ENCODE data around the gene CD226. TPM values are rescaled to one million over a fixed set of nuclear protein-coding genes. Genes with fewer than 3 reads are reported as not detected.
"Not testable (repeated sequence)": the region's sequence is repeated elsewhere in the genome, so short reads cannot be mapped to it uniquely, and the experiment has no call there.

Gene CD226
- total RNA-seq, 1 donor from 2014 or later: 0.92 TPM

DNA sequence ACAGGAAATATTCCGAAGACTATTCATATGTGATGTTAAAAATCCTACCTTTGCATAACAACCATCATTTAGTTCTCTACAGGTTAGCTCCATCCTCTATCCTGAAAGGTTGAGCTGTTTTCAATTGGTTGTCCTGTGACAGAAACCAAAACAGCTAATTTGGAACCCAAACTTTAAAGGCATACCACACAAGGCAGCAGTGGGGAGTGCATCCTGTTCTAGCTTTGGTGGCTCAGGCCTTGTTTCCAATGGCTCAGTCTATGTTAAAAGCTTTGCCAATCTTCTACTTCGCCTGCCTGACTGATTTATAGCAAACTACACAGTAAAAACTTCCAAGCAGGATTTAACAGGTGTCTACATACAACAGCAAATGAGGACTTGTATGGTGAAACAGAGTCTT, 3.2 kb downstream of the CD226 start:
- no peak overlapping the region for H3K27ac Mint-ChIP-seq
- H3K4me1 Mint-ChIP-seq (ENCODE audit: unreplicated experiment): peaks cover 4% of the 10 kb centered on the region
- TF ChIP-seq, protein P1, sequence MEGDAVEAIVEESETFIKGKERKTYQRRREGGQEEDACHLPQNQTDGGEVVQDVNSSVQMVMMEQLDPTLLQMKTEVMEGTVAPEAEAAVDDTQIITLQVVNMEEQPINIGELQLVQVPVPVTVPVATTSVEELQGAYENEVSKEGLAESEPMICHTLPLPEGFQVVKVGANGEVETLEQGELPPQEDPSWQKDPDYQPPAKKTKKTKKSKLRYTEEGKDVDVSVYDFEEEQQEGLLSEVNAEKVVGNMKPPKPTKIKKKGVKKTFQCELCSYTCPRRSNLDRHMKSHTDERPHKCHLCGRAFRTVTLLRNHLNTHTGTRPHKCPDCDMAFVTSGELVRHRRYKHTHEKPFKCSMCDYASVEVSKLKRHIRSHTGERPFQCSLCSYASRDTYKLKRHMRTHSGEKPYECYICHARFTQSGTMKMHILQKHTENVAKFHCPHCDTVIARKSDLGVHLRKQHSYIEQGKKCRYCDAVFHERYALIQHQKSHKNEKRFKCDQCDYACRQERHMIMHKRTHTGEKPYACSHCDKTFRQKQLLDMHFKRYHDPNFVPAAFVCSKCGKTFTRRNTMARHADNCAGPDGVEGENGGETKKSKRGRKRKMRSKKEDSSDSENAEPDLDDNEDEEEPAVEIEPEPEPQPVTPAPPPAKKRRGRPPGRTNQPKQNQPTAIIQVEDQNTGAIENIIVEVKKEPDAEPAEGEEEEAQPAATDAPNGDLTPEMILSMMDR (conservative IDR thresholded peaks at IDR 0.05): no peak
- DNase-seq (ENCODE audit: extremely low spot score, unreplicated experiment): no peak
- no peaks in the 10 kb centered on the region for H3K36me3 Mint-ChIP-seq
- no peaks in the 10 kb centered on the region for H3K27me3 Mint-ChIP-seq
- H3K4me3 Mint-ChIP-seq: no peak overlapping the region
- H3K9me3 Mint-ChIP-seq: no peaks in the 10 kb centered on the region

GRCh38 chr18:69943021-69943420, 4.7 kb downstream of the CD226 start:
- Mint-ChIP-seq H3K27me3 (no peaks in the 10 kb centered on the region), H3K36me3 (no peaks in the 10 kb centered on the region), H3K9me3 (no peaks in the 10 kb centered on the region), H3K4me3 (no peak overlapping the region), H3K27ac (no peak overlapping the region), H3K4me1 (ENCODE audit: unreplicated experiment) (peaks cover 4% of the 10 kb centered on the region)
- TF ChIP-seq, protein P1 (conservative IDR thresholded peaks at IDR 0.05): no peak
- DNase-seq (ENCODE audit: extremely low spot score, unreplicated experiment): no peak

DNA sequence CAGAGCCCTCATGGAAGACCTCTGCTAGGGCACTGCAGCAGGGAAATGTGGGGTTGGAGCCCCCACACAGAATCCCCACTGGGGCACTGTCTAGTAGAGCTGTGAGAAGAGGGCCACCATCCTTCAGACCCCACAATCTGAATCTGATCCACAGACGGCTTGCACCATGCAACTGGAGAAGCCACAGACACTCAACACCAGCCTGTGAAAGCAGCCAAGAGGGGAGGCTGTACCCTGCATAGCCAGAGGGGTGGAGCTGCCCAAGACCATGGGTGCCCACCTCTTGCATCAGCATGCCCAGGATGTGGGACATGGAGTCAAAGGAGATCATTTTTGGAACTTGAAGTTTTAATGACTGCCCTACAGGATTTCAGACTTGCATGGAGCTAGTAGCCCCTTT, 6.5 kb downstream of the CD226 start:
- no peaks in the 10 kb centered on the region for H3K36me3 Mint-ChIP-seq
- no peaks in the 10 kb centered on the region for H3K4me1 Mint-ChIP-seq (ENCODE audit: unreplicated experiment)
- H3K27ac Mint-ChIP-seq: no peak overlapping the region
- no peak for DNase-seq (ENCODE audit: extremely low spot score, unreplicated experiment)
- no peaks in the 10 kb centered on the region for H3K9me3 Mint-ChIP-seq
- no peak overlapping the region for H3K4me3 Mint-ChIP-seq
- TF ChIP-seq, protein P1 (conservative IDR thresholded peaks at IDR 0.05): no peak
- no peaks in the 10 kb centered on the region for H3K27me3 Mint-ChIP-seq

DNA sequence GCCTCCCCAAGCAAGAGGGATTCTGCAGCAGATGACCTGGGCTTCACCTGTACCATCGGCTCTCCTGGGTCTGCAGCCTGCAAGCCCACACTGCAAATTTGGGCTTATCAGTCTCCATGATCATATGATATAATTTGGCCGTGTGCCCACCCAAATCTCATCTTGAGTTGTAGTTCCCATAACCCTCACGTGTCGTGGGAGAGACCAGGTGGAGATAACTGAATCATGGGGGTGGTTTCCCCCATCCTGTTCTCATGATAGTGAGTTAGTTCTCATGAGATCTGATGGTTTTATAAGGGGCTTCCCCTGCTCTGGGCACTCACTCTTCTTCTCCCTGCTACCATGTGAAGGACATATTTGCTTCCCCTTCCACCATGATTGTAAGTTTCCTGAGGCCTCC, 7.9 kb downstream of the CD226 start:
- H3K9me3 Mint-ChIP-seq; H3K4me1 Mint-ChIP-seq (ENCODE audit: unreplicated experiment); DNase-seq (ENCODE audit: extremely low spot score, unreplicated experiment); H3K4me3 Mint-ChIP-seq; H3K36me3 Mint-ChIP-seq; H3K27me3 Mint-ChIP-seq; H3K27ac Mint-ChIP-seq: not testable (repeated sequence)

GRCh38 chr18:69936191-69936558, 11.5 kb downstream of the CD226 start:
- no peak overlapping the region for H3K27ac Mint-ChIP-seq
- no peaks in the 10 kb centered on the region for H3K27me3 Mint-ChIP-seq
- H3K4me3 Mint-ChIP-seq: no peak overlapping the region
- TF ChIP-seq, protein P1 (conservative IDR thresholded peaks at IDR 0.05): no peak
- H3K9me3 Mint-ChIP-seq: no peaks in the 10 kb centered on the region
- DNase-seq (ENCODE audit: extremely low spot score, unreplicated experiment): no peak
- H3K36me3 Mint-ChIP-seq: no peaks in the 10 kb centered on the region
- no peaks in the 10 kb centered on the region for H3K4me1 Mint-ChIP-seq (ENCODE audit: unreplicated experiment)

DNA sequence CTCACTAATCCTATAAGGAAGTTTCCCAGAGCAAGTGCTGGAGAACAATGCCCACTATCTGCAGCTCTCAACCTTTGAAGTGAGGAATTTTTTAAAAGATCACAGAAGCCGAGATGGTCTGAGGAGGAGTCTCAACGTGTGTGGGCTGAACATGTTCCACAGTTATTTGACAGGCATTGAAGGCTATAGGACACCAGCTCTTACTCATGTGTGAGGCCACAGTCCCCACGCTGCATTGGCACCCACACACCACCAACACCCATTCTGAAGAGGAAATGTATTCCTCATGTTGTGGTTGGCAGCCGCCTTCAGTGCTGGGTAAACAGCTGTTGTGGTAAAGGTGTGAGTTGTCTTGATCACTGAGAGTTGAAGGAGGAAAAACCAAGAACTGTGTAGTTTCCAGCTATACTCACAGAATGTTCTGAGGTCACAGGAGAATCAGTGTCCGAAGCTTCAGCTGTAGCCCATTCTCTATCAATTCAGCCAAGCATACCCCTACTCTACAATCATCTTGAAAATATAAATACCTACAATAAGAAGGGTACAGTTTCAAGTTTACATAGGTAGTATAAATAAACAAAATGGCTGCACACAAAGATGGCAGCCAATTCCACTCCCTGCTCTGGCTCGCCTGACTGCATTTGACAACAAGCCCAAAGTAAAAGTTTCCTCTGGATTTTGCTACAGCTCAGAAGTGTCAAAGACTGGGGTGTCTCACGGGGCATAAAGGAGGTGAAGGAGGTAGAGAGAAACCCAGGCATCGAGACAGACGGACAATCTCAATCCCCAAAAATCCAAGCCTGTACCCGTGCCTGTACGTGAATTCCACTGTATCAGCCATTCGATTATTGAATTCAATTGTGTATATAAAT, 12.1 kb downstream of the CD226 start:
- Mint-ChIP-seq H3K4me3 (no peak overlapping the region), H3K4me1 (ENCODE audit: unreplicated experiment) (no peaks in the 10 kb centered on the region), H3K27me3 (no peaks in the 10 kb centered on the region), H3K9me3 (no peaks in the 10 kb centered on the region), H3K27ac (no peak overlapping the region), H3K36me3 (no peaks in the 10 kb centered on the region)
- DNase-seq (ENCODE audit: extremely low spot score, unreplicated experiment): no peak
- TF ChIP-seq, protein P1 (conservative IDR thresholded peaks at IDR 0.05): no peak
